ENCODE data around the gene CCNG2.
A peak's percentile ranks its signal among the peaks of the same experiment; 100 is the strongest.

The CCNG2 gene, protein sequence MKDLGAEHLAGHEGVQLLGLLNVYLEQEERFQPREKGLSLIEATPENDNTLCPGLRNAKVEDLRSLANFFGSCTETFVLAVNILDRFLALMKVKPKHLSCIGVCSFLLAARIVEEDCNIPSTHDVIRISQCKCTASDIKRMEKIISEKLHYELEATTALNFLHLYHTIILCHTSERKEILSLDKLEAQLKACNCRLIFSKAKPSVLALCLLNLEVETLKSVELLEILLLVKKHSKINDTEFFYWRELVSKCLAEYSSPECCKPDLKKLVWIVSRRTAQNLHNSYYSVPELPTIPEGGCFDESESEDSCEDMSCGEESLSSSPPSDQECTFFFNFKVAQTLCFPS

GRCh38 chr4:77156912-77157858 is at the start of gene CCNG2:
Gene CCNG2 (plus strand): TSS chr4:77157207. CDS start chr4:77158533, 1,326 bp downstream.
- Histone ChIP-seq H3K4me3 (ENCODE audit: low read depth in 1 of 2, low read length in 2 of 2) (peak within 1 kb of the TSS; percentile 95 to 99), H3K27ac (ENCODE audit: low read length) (peak within 1 kb of the TSS; percentile 89), H3K36me3 (ENCODE audit: control insufficient read depth in 1 of 2, insufficient read depth in 2 of 2, low read length in 2 of 2) (peaks cover 9 to 13% of the 10 kb centered on the region in 2 donors), H3K27me3 (ENCODE audit: low read depth, low read length) (no peaks in the 10 kb centered on the region), H3K4me1 (ENCODE audit: control insufficient read depth in 1 of 2, insufficient read depth in 2 of 2, low read length in 2 of 2) (peaks cover 0 to 21% of the 10 kb centered on the region in 2 donors), H3K9me3 (ENCODE audit: control insufficient read depth in 1 of 2, low read length in 2 of 2) (no peaks in the 10 kb centered on the region)

DNA sequence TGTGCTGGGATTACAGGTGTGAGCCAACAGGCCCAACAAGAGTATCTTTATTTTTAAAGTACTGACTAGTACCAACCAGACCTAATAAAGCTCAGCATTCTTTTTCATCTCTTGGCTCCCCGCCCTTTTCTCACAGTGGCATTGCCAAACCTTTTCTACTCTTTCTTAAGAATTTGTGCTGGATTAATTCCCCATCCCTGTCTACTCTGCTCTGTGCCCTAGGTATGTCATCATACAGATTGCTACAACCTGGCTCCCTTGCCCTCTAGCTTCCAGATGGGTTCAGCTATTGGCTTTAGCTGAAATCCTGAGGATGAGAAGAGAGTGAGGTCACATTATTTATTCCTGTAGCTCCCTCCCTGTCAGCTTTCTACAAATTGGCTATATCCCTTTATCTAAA is 46.3 kb upstream of the CCNG2 start:
- Histone ChIP-seq H3K27me3 (ENCODE audit: low read depth, low read length) (no peaks in the 10 kb centered on the region), H3K36me3 (ENCODE audit: control insufficient read depth in 1 of 2, insufficient read depth in 2 of 2, low read length in 2 of 2) (no peaks in the 10 kb centered on the region), H3K4me1 (ENCODE audit: control insufficient read depth in 1 of 2, insufficient read depth in 2 of 2, low read length in 2 of 2) (no peaks in the 10 kb centered on the region), H3K27ac (ENCODE audit: low read length) (no peak overlapping the region), H3K4me3 (ENCODE audit: low read depth in 1 of 2, low read length in 2 of 2) (no peak overlapping the region), H3K9me3 (ENCODE audit: control insufficient read depth in 1 of 2, low read length in 2 of 2) (no peaks in the 10 kb centered on the region)

GRCh38 chr4:77113069-77113468 is 43.9 kb upstream of the CCNG2 start:
- Histone ChIP-seq H3K9me3 (ENCODE audit: control insufficient read depth in 1 of 2, low read length in 2 of 2) (no peaks in the 10 kb centered on the region), H3K4me3 (ENCODE audit: low read depth in 1 of 2, low read length in 2 of 2) (no peak overlapping the region), H3K36me3 (ENCODE audit: control insufficient read depth in 1 of 2, insufficient read depth in 2 of 2, low read length in 2 of 2) (no peaks in the 10 kb centered on the region), H3K4me1 (ENCODE audit: control insufficient read depth in 1 of 2, insufficient read depth in 2 of 2, low read length in 2 of 2) (no peaks in the 10 kb centered on the region), H3K27me3 (ENCODE audit: low read depth, low read length) (no peaks in the 10 kb centered on the region), H3K27ac (ENCODE audit: low read length) (no peak overlapping the region)

- H3K36me3 ChIP-seq (ENCODE audit: control insufficient read depth in 1 of 2, insufficient read depth in 2 of 2, low read length in 2 of 2), result no peaks in the 10 kb centered on the region
- H3K9me3 ChIP-seq (ENCODE audit: control insufficient read depth in 1 of 2, low read length in 2 of 2), result no peaks in the 10 kb centered on the region
- no peaks in the 10 kb centered on the region for H3K4me1 ChIP-seq (ENCODE audit: control insufficient read depth in 1 of 2, insufficient read depth in 2 of 2, low read length in 2 of 2)
- no peaks in the 10 kb centered on the region for H3K27me3 ChIP-seq (ENCODE audit: low read depth, low read length)
- H3K27ac ChIP-seq (ENCODE audit: low read length), result no peak overlapping the region
- no peak overlapping the region for H3K4me3 ChIP-seq (ENCODE audit: low read depth in 1 of 2, low read length in 2 of 2)
These were observed 39.3 kb upstream of the CCNG2 start for GRCh38 chr4:77117721-77118120.

- Histone ChIP-seq H3K4me3 (ENCODE audit: low read depth in 1 of 2, low read length in 2 of 2) (no peak overlapping the region), H3K27ac (ENCODE audit: low read length) (no peak overlapping the region), H3K9me3 (ENCODE audit: control insufficient read depth in 1 of 2, low read length in 2 of 2) (no peaks in the 10 kb centered on the region), H3K4me1 (ENCODE audit: control insufficient read depth in 1 of 2, insufficient read depth in 2 of 2, low read length in 2 of 2) (no peaks in the 10 kb centered on the region), H3K36me3 (ENCODE audit: control insufficient read depth in 1 of 2, insufficient read depth in 2 of 2, low read length in 2 of 2) (no peaks in the 10 kb centered on the region), H3K27me3 (ENCODE audit: low read depth, low read length) (no peaks in the 10 kb centered on the region)
These were observed 36.0 kb upstream of the CCNG2 start for GRCh38 chr4:77120886-77121508.

- Histone ChIP-seq H3K27ac (ENCODE audit: low read length) (no peak overlapping the region), H3K36me3 (ENCODE audit: control insufficient read depth in 1 of 2, insufficient read depth in 2 of 2, low read length in 2 of 2) (no peaks in the 10 kb centered on the region), H3K4me3 (ENCODE audit: low read depth in 1 of 2, low read length in 2 of 2) (no peak overlapping the region)
These were observed 35.2 kb upstream of the CCNG2 start for GRCh38 chr4:77121736-77122240.

GRCh38 chr4:77122656-77123055 is 34.4 kb upstream of the CCNG2 start:
- H3K27ac ChIP-seq (ENCODE audit: low read length), result no peak overlapping the region
- no peaks in the 10 kb centered on the region for H3K9me3 ChIP-seq (ENCODE audit: control insufficient read depth in 1 of 2, low read length in 2 of 2)
- H3K27me3 ChIP-seq (ENCODE audit: low read depth, low read length), result no peaks in the 10 kb centered on the region

More at GRCh38 chr4:77121736-77122240, 35.2 kb upstream of the CCNG2 start:
- Histone ChIP-seq H3K9me3 (ENCODE audit: control insufficient read depth in 1 of 2, low read length in 2 of 2) (no peaks in the 10 kb centered on the region), H3K4me1 (ENCODE audit: control insufficient read depth in 1 of 2, insufficient read depth in 2 of 2, low read length in 2 of 2) (no peaks in the 10 kb centered on the region), H3K27me3 (ENCODE audit: low read depth, low read length) (no peaks in the 10 kb centered on the region)

DNA sequence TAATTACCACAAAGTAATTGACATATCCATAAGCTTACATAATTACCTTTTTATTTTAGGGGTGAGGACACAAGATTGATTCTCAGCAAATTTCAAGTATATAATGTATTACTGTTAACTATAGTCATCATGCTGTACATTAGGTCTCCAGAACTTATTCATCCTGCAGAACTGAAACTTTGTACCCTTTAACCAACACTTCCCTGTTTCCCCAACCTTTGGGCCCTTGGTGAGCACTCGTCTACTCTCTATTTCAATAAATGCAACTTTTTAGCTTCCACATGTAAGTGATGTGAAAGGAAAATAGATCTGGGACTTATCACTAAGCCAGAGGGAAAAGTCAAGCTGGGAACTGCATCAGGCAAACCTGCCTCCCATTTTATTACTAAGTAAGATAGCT is 33.6 kb upstream of the CCNG2 start:
- no peak overlapping the region for H3K27ac ChIP-seq (ENCODE audit: low read length)
- no peak overlapping the region for H3K4me3 ChIP-seq (ENCODE audit: low read depth in 1 of 2, low read length in 2 of 2)
- H3K4me1 ChIP-seq (ENCODE audit: control insufficient read depth in 1 of 2, insufficient read depth in 2 of 2, low read length in 2 of 2), result no peaks in the 10 kb centered on the region
- no peaks in the 10 kb centered on the region for H3K9me3 ChIP-seq (ENCODE audit: control insufficient read depth in 1 of 2, low read length in 2 of 2)
- H3K36me3 ChIP-seq (ENCODE audit: control insufficient read depth in 1 of 2, insufficient read depth in 2 of 2, low read length in 2 of 2), result no peaks in the 10 kb centered on the region
- no peaks in the 10 kb centered on the region for H3K27me3 ChIP-seq (ENCODE audit: low read depth, low read length)

More at GRCh38 chr4:77122656-77123055, 34.4 kb upstream of the CCNG2 start:
- H3K4me1 ChIP-seq (ENCODE audit: control insufficient read depth in 1 of 2, insufficient read depth in 2 of 2, low read length in 2 of 2), result no peaks in the 10 kb centered on the region
- H3K4me3 ChIP-seq (ENCODE audit: low read depth in 1 of 2, low read length in 2 of 2), result no peak overlapping the region
- H3K36me3 ChIP-seq (ENCODE audit: control insufficient read depth in 1 of 2, insufficient read depth in 2 of 2, low read length in 2 of 2), result no peaks in the 10 kb centered on the region

GRCh38 chr4:77124576-77124975 is 32.4 kb upstream of the CCNG2 start:
- Histone ChIP-seq H3K27me3 (ENCODE audit: low read depth, low read length) (no peaks in the 10 kb centered on the region), H3K36me3 (ENCODE audit: control insufficient read depth in 1 of 2, insufficient read depth in 2 of 2, low read length in 2 of 2) (no peaks in the 10 kb centered on the region), H3K4me1 (ENCODE audit: control insufficient read depth in 1 of 2, insufficient read depth in 2 of 2, low read length in 2 of 2) (no peaks in the 10 kb centered on the region), H3K9me3 (ENCODE audit: control insufficient read depth in 1 of 2, low read length in 2 of 2) (no peaks in the 10 kb centered on the region), H3K4me3 (ENCODE audit: low read depth in 1 of 2, low read length in 2 of 2) (no peak overlapping the region), H3K27ac (ENCODE audit: low read length) (no peak overlapping the region)

GRCh38 chr4:77125961-77126360 is 31.0 kb upstream of the CCNG2 start:
- Histone ChIP-seq H3K27ac (ENCODE audit: low read length) (no peak overlapping the region), H3K27me3 (ENCODE audit: low read depth, low read length) (no peaks in the 10 kb centered on the region)

GRCh38 chr4:77126809-77127208 is 30.2 kb upstream of the CCNG2 start:
- no peaks in the 10 kb centered on the region for H3K9me3 ChIP-seq (ENCODE audit: control insufficient read depth in 1 of 2, low read length in 2 of 2)
- no peak overlapping the region for H3K27ac ChIP-seq (ENCODE audit: low read length)
- H3K4me3 ChIP-seq (ENCODE audit: low read depth in 1 of 2, low read length in 2 of 2), result no peak overlapping the region
- no peaks in the 10 kb centered on the region for H3K4me1 ChIP-seq (ENCODE audit: control insufficient read depth in 1 of 2, insufficient read depth in 2 of 2, low read length in 2 of 2)
- H3K27me3 ChIP-seq (ENCODE audit: low read depth, low read length), result no peaks in the 10 kb centered on the region
- H3K36me3 ChIP-seq (ENCODE audit: control insufficient read depth in 1 of 2, insufficient read depth in 2 of 2, low read length in 2 of 2), result no peaks in the 10 kb centered on the region

More at GRCh38 chr4:77125961-77126360, 31.0 kb upstream of the CCNG2 start:
- H3K4me3 ChIP-seq (ENCODE audit: low read depth in 1 of 2, low read length in 2 of 2), result no peak overlapping the region
- no peaks in the 10 kb centered on the region for H3K4me1 ChIP-seq (ENCODE audit: control insufficient read depth in 1 of 2, insufficient read depth in 2 of 2, low read length in 2 of 2)
- H3K9me3 ChIP-seq (ENCODE audit: control insufficient read depth in 1 of 2, low read length in 2 of 2), result no peaks in the 10 kb centered on the region
- no peaks in the 10 kb centered on the region for H3K36me3 ChIP-seq (ENCODE audit: control insufficient read depth in 1 of 2, insufficient read depth in 2 of 2, low read length in 2 of 2)
